ENCODE measurements around the gene BEST1.
"Not testable (repeated sequence)": the region's sequence is repeated elsewhere in the genome, so short reads cannot be mapped to it uniquely, and the experiment has no call there.

Gene BEST1

DNA sequence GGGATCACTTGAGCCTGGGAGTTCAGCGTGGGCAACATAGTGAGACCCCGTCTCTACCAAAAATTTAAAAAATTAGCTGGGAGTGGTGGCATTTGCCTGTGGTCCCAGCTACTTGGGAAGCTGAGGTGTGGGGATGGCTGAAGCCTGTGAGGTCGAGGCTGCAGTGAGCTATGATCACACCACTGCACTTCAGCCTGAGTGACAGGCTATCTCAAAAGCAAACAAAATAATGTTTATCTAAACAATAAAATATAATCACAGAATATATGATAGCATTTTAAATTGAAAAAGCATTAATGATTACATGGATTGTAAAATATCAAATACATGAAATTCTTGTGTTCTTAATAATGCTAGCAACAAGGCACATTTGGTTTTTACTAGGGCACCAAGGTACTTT is 2.7 kb downstream of the BEST1 start:
- WGBS (ENCODE audit: extremely low coverage, insufficient coverage, insufficient read length), result no CpG with 5 or more reads among the region's 3 CpGs
- H3K18ac ChIP-seq (ENCODE audit: low read length), result no peak overlapping the region
- no peak overlapping the region for H2BK12ac ChIP-seq (ENCODE audit: low read length)

DNA sequence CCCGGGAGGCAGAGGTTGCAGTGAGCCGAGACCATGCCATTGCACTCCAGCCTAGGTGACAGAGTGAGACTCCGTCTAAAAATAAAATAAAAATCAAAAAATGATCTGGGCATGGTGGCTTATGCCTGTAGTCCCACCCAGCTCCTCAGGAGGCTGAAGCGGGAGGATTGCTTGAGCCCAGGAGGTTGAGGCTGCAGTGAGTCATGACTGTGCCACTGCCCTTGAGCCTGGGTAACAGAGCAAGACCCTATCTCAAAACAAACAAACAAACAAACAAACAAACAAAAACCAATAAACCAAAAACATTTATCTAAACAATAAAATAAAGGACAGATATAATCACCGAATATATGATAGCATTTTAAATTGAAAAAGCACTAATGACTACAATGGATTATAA is 3.5 kb downstream of the BEST1 start:
- not testable (repeated sequence) for H3K4me2 ChIP-seq (ENCODE audit: low read length); H3K27ac ChIP-seq (ENCODE audit: low read depth, low read length); H2BK5ac ChIP-seq (ENCODE audit: low read depth, low read length, poor library complexity); H3K4ac ChIP-seq (ENCODE audit: low read depth, low read length); H4K8ac ChIP-seq (ENCODE audit: low read depth, low read length); H3K36me3 ChIP-seq (ENCODE audit: control insufficient read depth in 1 of 2, insufficient read depth in 2 of 2, low read length in 2 of 2); DNase-seq; H3K9me3 ChIP-seq (ENCODE audit: insufficient read depth, low read depth, low read length); H3K23ac ChIP-seq (ENCODE audit: low read length); H4K91ac ChIP-seq (ENCODE audit: low read depth, low read length); H2AK5ac ChIP-seq (ENCODE audit: low read length); H3K9ac ChIP-seq (ENCODE audit: low read length); H2AFZ ChIP-seq (ENCODE audit: insufficient read depth, low read length, poor library complexity); H3K27me3 ChIP-seq (ENCODE audit: insufficient read depth, low read length); H2BK120ac ChIP-seq (ENCODE audit: insufficient read depth, low read length, poor library complexity); H3K18ac ChIP-seq (ENCODE audit: low read length); H3K4me3 ChIP-seq (ENCODE audit: low read depth, low read length); H3K79me2 ChIP-seq (ENCODE audit: control insufficient read depth, insufficient read depth, low read length, poor library complexity); H4K12ac ChIP-seq (ENCODE audit: low read depth, low read length); H3K79me1 ChIP-seq (ENCODE audit: low read length); H3K14ac ChIP-seq (ENCODE audit: low read length); H2BK12ac ChIP-seq (ENCODE audit: low read length)
- WGBS (ENCODE audit: extremely low coverage, insufficient coverage, insufficient read length), result 100% methylated on average over 1 of the region's 5 CpGs
- peaks cover 13% of the 10 kb centered on the region in 2 experiments for H3K4me1 ChIP-seq (ENCODE audit: control insufficient read depth in 1 of 2, insufficient read depth in 2 of 2, low read length in 2 of 2)

More for the DNA sequence above, 2.7 kb downstream of the BEST1 start:
- Histone ChIP-seq H4K8ac (ENCODE audit: low read depth, low read length) (no peak overlapping the region), H2BK5ac (ENCODE audit: low read depth, low read length, poor library complexity) (no peak overlapping the region), H2BK120ac (ENCODE audit: insufficient read depth, low read length, poor library complexity) (no peak overlapping the region), H3K79me2 (ENCODE audit: control insufficient read depth, insufficient read depth, low read length, poor library complexity) (no peaks in the 10 kb centered on the region), H3K23ac (ENCODE audit: low read length) (no peak overlapping the region), H2AK5ac (ENCODE audit: low read length) (no peak overlapping the region), H3K4me2 (ENCODE audit: low read length) (no peak overlapping the region), H3K27ac (ENCODE audit: low read depth, low read length) (no peak overlapping the region), H3K27me3 (ENCODE audit: insufficient read depth, low read length) (no peaks in the 10 kb centered on the region), H4K12ac (ENCODE audit: low read depth, low read length) (no peak overlapping the region), H2AFZ (ENCODE audit: insufficient read depth, low read length, poor library complexity) (no peak overlapping the region), H3K9me3 (ENCODE audit: insufficient read depth, low read depth, low read length) (peaks cover 6% of the 10 kb centered on the region), H4K91ac (ENCODE audit: low read depth, low read length) (no peak overlapping the region), H3K4me3 (ENCODE audit: low read depth, low read length) (no peak overlapping the region), H3K4ac (ENCODE audit: low read depth, low read length) (no peak overlapping the region), H3K4me1 (ENCODE audit: control insufficient read depth in 1 of 2, insufficient read depth in 2 of 2, low read length in 2 of 2) (peaks cover 13% of the 10 kb centered on the region in 2 experiments), H3K79me1 (ENCODE audit: low read length) (peaks cover 9% of the 10 kb centered on the region), H3K36me3 (ENCODE audit: control insufficient read depth in 1 of 2, insufficient read depth in 2 of 2, low read length in 2 of 2) (no peaks in the 10 kb centered on the region), H3K9ac (ENCODE audit: low read length) (no peak overlapping the region), H3K14ac (ENCODE audit: low read length) (no peak overlapping the region)
- no peak for DNase-seq

- H3K23ac ChIP-seq (ENCODE audit: low read length), result no peak overlapping the region
- H2BK12ac ChIP-seq (ENCODE audit: low read length), result peak overlapping the region; percentile 66
- no peaks in the 10 kb centered on the region for H3K36me3 ChIP-seq (ENCODE audit: control insufficient read depth in 1 of 2, insufficient read depth in 2 of 2, low read length in 2 of 2)
- no peak for DNase-seq
- H3K79me2 ChIP-seq (ENCODE audit: control insufficient read depth, insufficient read depth, low read length, poor library complexity), result no peaks in the 10 kb centered on the region
- peak overlapping the region; percentile 22 for H4K12ac ChIP-seq (ENCODE audit: low read depth, low read length)
- peak overlapping the region; percentile 45 for H2BK120ac ChIP-seq (ENCODE audit: insufficient read depth, low read length, poor library complexity)
- H3K4me3 ChIP-seq (ENCODE audit: low read depth, low read length), result no peak overlapping the region
- peak overlapping the region; percentile 69 for H2AFZ ChIP-seq (ENCODE audit: insufficient read depth, low read length, poor library complexity)
- WGBS (ENCODE audit: extremely low coverage, insufficient coverage, insufficient read length), result no CpG with 5 or more reads among the region's 9 CpGs
- H3K9ac ChIP-seq (ENCODE audit: low read length), result no peak overlapping the region
- no peak overlapping the region for H2AK5ac ChIP-seq (ENCODE audit: low read length)
- no peak overlapping the region for H3K14ac ChIP-seq (ENCODE audit: low read length)
- peaks cover 13% of the 10 kb centered on the region in 2 experiments for H3K4me1 ChIP-seq (ENCODE audit: control insufficient read depth in 1 of 2, insufficient read depth in 2 of 2, low read length in 2 of 2)
- peak overlapping the region; percentile 9 for H3K4ac ChIP-seq (ENCODE audit: low read depth, low read length)
- peak overlapping the region; percentile 79 for H4K8ac ChIP-seq (ENCODE audit: low read depth, low read length)
- H3K18ac ChIP-seq (ENCODE audit: low read length), result peak overlapping the region; percentile 53
- H3K4me2 ChIP-seq (ENCODE audit: low read length), result no peak overlapping the region
- peaks cover 9% of the 10 kb centered on the region for H3K79me1 ChIP-seq (ENCODE audit: low read length)
- H4K91ac ChIP-seq (ENCODE audit: low read depth, low read length), result peak overlapping the region; percentile 80
- peaks cover 9% of the 10 kb centered on the region for H3K9me3 ChIP-seq (ENCODE audit: insufficient read depth, low read depth, low read length)
- H3K27me3 ChIP-seq (ENCODE audit: insufficient read depth, low read length), result no peaks in the 10 kb centered on the region
- H2BK5ac ChIP-seq (ENCODE audit: low read depth, low read length, poor library complexity), result peak overlapping the region; percentile 20
- H3K27ac ChIP-seq (ENCODE audit: low read depth, low read length), result no peak overlapping the region
These were observed 4.1 kb downstream of the BEST1 start for GRCh38 chr11:61954106-61954850.

DNA sequence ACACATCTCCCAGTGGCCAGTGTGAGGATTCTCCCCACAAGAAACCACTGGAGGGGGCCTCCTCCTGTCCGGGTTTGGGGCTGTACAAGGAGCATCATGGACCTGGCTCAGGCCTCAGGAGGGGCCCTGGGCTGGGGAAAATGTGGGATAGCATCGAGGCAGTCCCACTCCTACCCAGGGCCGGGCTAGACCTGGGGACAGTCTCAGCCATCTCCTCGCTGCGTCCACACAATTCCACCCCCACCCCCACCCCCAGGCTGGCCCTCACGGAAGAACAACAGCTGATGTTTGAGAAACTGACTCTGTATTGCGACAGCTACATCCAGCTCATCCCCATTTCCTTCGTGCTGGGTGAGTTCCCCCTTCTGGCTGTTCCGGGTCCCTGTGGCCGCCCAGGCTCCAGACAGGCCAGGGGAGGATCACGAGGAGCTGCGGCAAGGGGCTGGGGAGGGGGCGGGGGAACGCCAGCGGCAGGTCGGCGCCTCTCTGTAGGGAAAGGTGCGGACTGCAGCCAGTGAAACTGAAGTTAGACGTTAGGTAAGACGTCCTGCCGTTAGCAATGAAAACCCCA is 4.8 kb downstream of the BEST1 start:
- WGBS (ENCODE audit: extremely low coverage, insufficient coverage, insufficient read length), result no CpG with 5 or more reads among the region's 21 CpGs
- Histone ChIP-seq H2BK12ac (ENCODE audit: low read length) (peak overlapping the region; percentile 66), H3K79me1 (ENCODE audit: low read length) (peaks cover 9% of the 10 kb centered on the region), H4K12ac (ENCODE audit: low read depth, low read length) (peak overlapping the region; percentile 22), H2AFZ (ENCODE audit: insufficient read depth, low read length, poor library complexity) (peak overlapping the region; percentile 69), H3K36me3 (ENCODE audit: control insufficient read depth in 1 of 2, insufficient read depth in 2 of 2, low read length in 2 of 2) (no peaks in the 10 kb centered on the region), H2BK5ac (ENCODE audit: low read depth, low read length, poor library complexity) (peak overlapping the region; percentile 20), H3K23ac (ENCODE audit: low read length) (no peak overlapping the region), H4K91ac (ENCODE audit: low read depth, low read length) (peak overlapping the region; percentile 80), H3K18ac (ENCODE audit: low read length) (peak overlapping the region; percentile 53), H3K27ac (ENCODE audit: low read depth, low read length) (no peak overlapping the region), H3K4me3 (ENCODE audit: low read depth, low read length) (no peak overlapping the region), H3K9ac (ENCODE audit: low read length) (no peak overlapping the region), H3K14ac (ENCODE audit: low read length) (peak overlapping the region; percentile 11), H3K79me2 (ENCODE audit: control insufficient read depth, insufficient read depth, low read length, poor library complexity) (no peaks in the 10 kb centered on the region), H3K4me1 (ENCODE audit: control insufficient read depth in 1 of 2, insufficient read depth in 2 of 2, low read length in 2 of 2) (peaks cover 13% of the 10 kb centered on the region in 2 experiments), H3K9me3 (ENCODE audit: insufficient read depth, low read depth, low read length) (peaks cover 9% of the 10 kb centered on the region), H2BK120ac (ENCODE audit: insufficient read depth, low read length, poor library complexity) (peak overlapping the region; percentile 45), H3K4me2 (ENCODE audit: low read length) (peak overlapping the region; percentile 37), H4K8ac (ENCODE audit: low read depth, low read length) (peak overlapping the region; percentile 79), H3K27me3 (ENCODE audit: insufficient read depth, low read length) (no peaks in the 10 kb centered on the region), H3K4ac (ENCODE audit: low read depth, low read length) (peak overlapping the region; percentile 9), H2AK5ac (ENCODE audit: low read length) (no peak overlapping the region)
- peak; percentile 33 to 49 for DNase-seq
